ENCODE measurements around the gene CEACAM1.

- TF ChIP-seq CTCF (conservative IDR thresholded peaks at IDR 0.05) (no peak), ZFX (IDR thresholded peaks at IDR 0.05) (no peak)
Measured at GRCh38 chr19:42571116-42571515, 42.8 kb upstream of the CEACAM1 start.

All from C4-2B (cell line).